Glomerular endothelial cell (primary cell): ENCODE data around the gene ZNF280A. TPM values are rescaled to one million over a fixed set of nuclear protein-coding genes. Genes with fewer than 3 reads are reported as not detected.
"Not testable (repeated sequence)": the region's sequence is repeated elsewhere in the genome, so short reads cannot be mapped to it uniquely, and the experiment has no call there.

Source experiments
- DNase-seq: peaks from one replicate; pipeline ENCODE4 v3.0.0-alpha.2; 2011; ENCODE audit warnings: low read depth, low spot score; ENCODE audit errors: extremely low read depth
- total RNA-seq: library from RNA; depleted of rRNA; stranded (reverse); fragments of >200 nt; gene quantifications from 2 replicates; pipeline ENCODE4 v1.2.3, GENCODE V29; 2015

ZNF280A gene
- total RNA-seq, 1 donor from 2014 or later = 0.12 TPM

- DNase-seq = not testable (repeated sequence)
Observed at GRCh38 chr22:22514431-22514830, 5.6 kb downstream of the ZNF280A start.

DNA sequence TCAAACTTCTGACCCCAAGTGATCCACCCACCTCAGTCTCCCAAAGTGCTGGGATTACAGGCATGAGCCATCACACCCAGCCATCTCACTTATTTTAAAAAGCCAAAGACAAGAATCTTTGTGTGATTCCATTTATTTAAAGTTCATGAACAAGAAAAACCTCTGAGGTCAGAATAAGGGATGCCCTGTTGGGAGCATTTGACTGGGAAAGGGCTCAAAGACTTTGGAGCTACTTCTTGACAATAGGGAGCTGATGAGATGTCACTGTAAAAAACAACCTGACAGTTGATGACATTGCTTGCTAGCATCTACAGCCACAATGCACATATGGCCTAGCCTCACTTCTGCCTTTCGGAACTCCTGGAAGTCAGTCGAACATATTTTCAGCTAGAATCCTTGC lies 6.5 kb downstream of the ZNF280A start:
- no peak for DNase-seq

GRCh38 chr22:22512951-22513350 lies 7.1 kb downstream of the ZNF280A start:
- no peak for DNase-seq

DNA sequence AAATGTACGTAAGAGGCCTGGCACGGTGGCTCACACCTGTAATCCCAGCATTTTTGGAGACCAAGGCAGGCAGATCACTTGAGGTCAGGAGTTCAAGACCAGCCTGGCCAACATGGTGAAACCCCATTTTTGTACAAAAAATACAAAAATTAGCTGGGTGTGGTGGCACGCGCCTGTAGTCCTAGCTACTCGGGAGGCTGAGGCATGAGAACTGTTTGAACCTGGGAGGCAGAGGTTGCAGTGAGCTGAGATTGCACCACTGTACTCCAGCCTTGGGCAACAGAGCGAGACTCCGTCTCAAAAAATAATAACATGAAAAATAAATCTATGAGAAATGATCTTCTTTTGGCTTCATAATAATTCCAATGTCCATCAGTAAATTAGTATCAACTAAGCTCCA lies 9.2 kb downstream of the ZNF280A start:
- DNase-seq = not testable (repeated sequence)

- not testable (repeated sequence) for DNase-seq
Observed at GRCh38 chr22:22509912-22510311, 10.2 kb downstream of the ZNF280A start.

DNA sequence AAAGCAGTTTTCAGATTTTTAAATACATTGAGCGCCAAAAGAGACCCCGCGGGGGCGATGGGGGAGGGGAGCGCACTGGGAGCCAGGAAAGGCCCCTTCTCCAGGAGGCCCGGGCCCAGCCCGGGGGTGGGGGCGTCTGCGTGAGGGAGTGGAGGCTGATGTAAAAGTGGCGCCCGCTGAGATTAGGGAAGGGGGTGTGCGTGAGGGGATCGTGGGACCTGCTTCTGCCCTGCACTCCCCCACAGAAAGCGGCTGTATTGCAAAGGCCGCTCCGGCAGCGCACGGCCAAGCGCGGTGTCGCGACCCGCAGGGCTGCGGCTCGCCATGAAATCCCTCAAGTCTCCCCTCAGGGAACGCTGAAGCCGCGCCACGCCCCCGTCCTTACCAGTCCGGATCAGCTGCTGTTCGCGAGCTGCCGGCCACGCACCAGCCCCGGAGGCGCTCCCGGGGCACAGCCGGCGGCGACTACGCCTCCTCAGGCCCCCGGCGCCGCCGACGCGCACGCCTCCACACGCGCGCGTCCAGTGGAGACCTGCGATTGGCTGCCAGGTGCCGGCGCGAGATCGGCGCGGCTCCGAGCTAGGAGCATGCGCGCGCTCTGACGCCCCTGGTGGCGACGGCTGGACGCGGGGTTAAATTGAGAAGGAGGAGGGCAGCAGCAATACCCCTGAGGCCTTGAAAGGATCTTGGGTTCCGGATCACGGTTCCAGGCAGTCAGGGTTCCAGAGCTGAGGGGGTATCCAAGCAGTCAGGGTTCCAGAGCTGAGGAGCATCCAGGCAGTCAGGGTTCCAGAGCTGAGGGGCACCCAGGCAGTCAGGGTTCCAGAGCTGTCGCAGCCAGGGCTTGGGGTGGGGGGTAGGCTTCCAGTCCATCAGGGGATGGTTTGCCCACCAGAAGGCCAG lies 11.5 kb downstream of the ZNF280A start, which contains the start of gene ZNF280B:
Gene ZNF280B, minus strand, starts transcription at position 469 of the 903 bp plus-strand sequence. CDS start 19,344 bp downstream, outside the sequence.
- no peak for DNase-seq

GRCh38 chr22:22507743-22508273 lies 12.3 kb downstream of the ZNF280A start:
- DNase-seq = no peak

GRCh38 chr22:22506736-22507135 lies 13.3 kb downstream of the ZNF280A start:
- no peak for DNase-seq

GRCh38 chr22:22498267-22498666 lies 21.8 kb downstream of the ZNF280A start:
- DNase-seq = no peak

GRCh38 chr22:22491589-22491988 lies 28.5 kb downstream of the ZNF280A start:
- DNase-seq = not testable (repeated sequence)

GRCh38 chr22:22488736-22489135 lies 31.3 kb downstream of the ZNF280A start:
- DNase-seq = no peak

DNA sequence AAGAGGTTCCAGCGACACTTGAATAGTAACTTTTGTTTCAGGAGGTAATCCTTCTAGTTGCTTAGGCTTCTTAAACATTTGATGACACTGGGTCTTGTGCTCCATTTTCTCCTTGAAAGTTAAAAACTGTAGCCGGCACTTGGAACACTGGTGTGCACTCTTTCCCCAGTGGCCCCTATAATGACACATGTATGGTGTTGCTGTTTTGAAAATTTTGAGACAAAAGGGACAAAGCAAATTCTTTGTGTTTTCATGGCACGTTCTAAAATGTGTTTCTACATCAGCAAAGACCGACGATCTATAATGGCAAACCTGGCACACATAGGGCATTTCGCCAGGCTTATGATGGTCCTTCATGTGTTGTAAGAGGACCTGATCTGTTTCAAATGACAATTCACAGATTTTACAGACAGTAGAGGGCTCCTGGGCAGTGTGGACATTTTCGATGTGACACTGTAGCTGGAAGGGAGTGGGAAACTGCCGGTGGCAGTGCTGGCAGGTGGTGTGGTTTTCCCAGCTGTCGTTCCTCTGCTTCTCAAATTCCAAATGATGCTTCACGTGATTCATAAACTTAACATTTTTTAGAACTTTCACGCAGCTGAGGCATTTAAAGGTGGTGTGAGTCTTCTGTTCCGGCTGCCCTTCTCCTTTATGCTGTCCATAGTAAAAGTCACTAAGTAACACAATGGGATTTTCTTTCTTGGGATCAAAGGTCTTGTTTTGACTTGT lies 32.0 kb downstream of the ZNF280A start:
- no peak for DNase-seq

GRCh38 chr22:22487059-22487458 lies 33.0 kb downstream of the ZNF280A start:
- DNase-seq = no peak

- DNase-seq = no peak
Observed at GRCh38 chr22:22486132-22486899, 33.8 kb downstream of the ZNF280A start.

- no peak for DNase-seq
Observed at GRCh38 chr22:22485524-22485923, 34.5 kb downstream of the ZNF280A start.

DNA sequence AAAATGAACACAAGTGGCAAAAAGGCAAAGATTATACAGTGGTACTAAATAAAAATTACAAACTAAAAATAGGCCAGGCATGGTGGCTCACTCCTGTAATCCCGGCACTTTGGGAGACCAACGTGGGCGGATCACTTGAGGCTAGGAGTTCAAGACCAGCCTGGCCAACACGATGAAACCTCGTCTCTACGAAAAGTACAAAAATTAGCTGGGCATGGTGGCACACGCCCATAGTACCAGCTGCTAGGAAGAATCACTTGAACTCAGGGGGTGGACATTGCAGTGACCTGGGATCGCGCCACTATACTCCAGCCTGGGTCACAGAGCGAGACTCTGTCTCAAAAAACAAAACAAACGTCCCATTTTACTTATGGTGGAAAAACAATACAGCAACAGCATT lies 36.0 kb downstream of the ZNF280A start:
- DNase-seq = no peak

DNA sequence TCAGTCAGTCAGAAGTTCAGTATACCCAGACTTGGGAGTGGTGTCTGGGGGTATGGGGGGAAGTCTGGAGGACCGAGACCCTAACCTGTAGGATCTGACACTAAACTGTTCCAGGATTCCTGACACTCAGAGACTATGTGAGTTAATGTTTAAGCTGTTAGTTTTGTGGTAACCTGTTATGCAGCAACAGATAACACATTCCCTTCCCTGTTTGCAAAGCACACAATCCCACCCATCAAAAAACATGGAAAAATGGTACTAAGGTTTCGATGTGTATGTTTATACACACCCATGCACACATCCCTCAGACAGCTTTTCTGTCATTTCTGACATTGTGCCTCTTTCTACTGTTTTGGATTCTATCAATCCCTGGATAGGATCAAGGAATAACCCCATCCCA lies 39.1 kb downstream of the ZNF280A start:
- DNase-seq = no peak

- DNase-seq = no peak
Observed at GRCh38 chr22:22479999-22480532, 40.0 kb downstream of the ZNF280A start.

- DNase-seq = no peak
Observed at GRCh38 chr22:22479116-22479515, 41.0 kb downstream of the ZNF280A start.

DNA sequence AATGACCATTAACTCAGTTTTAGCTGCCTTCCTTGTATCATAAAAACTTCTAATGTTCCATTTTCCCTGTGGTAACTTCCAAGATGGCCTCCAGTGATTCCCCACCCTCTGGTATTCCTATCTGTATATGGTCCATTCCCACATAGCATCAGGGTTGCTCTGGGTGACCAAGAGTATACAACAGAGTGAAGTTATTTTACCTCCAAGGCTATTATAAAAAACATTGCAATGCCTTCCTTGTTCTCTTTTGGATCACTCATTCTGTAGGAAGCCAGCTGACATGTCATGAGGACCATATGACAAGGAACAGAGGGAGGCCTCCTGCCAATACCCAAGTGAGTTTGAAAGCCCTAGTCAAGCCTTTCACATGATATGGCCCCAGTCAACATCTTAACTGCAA lies 41.6 kb downstream of the ZNF280A start:
- no peak for DNase-seq
